ENCODE measurements around the gene TMEM167A.

- TF ChIP-seq CTCF (IDR thresholded peaks at IDR 0.05; ENCODE audit: low read depth, low read length), result no peak
- no peak for TF ChIP-seq POLR2A (IDR thresholded peaks at IDR 0.05; ENCODE audit: extremely low read depth, insufficient read length)
- no peak for TF ChIP-seq MAX (IDR thresholded peaks at IDR 0.05; ENCODE audit: low read depth, low read length)
- TF ChIP-seq MYC (IDR thresholded peaks at IDR 0.05; ENCODE audit: low read depth, low read length), result no peak
These were observed 50.7 kb downstream of the TMEM167A start for GRCh38 chr5:83026516-83026915.
